Measurements from ENCODE around the gene LDAH.

The LDAH gene

GRCh38 chr2:20654535-20654813 is 168.4 kb downstream of the LDAH start:
- TF ChIP-seq CTCF (IDR thresholded peaks at IDR 0.05; ENCODE audit: borderline replicate concordance, extremely low read depth, low read length, poor library complexity, severe bottlenecking), result no peak
- TF ChIP-seq EZH2 (IDR thresholded peaks at IDR 0.05; ENCODE audit: borderline replicate concordance, low read depth, low read length, severe bottlenecking), result no peak
- Histone ChIP-seq H3K27me3 (ENCODE audit: insufficient read depth, low read length, poor library complexity) (peaks cover 5% of the 10 kb centered on the region), H3K4me1 (ENCODE audit: insufficient read depth, low read length) (peaks cover 22% of the 10 kb centered on the region)

GRCh38 chr2:20653695-20654534 is 169.0 kb downstream of the LDAH start:
- DNase-seq (no peak), ATAC-seq (ENCODE audit: insufficient read depth, low read depth) (no peak)
- Histone ChIP-seq H3K27ac (ENCODE audit: low read length) (no peak overlapping the region), H3K9me3 (ENCODE audit: insufficient read depth, low read length, severe bottlenecking) (no peaks in the 10 kb centered on the region), H3K4me2 (ENCODE audit: insufficient read depth, low read length) (no peak overlapping the region), H3K4me3 (ENCODE audit: low read depth in 1 of 2, low read length in 2 of 2) (no peak overlapping the region), H3K4me1 (ENCODE audit: insufficient read depth, low read length) (peaks cover 23% of the 10 kb centered on the region), H3K79me2 (ENCODE audit: insufficient read depth, low read length) (peaks cover 5% of the 10 kb centered on the region; the same call in 1 of the 2 replicates), H4K20me1 (ENCODE audit: insufficient read depth, low read length) (no peaks in the 10 kb centered on the region), H2AFZ (ENCODE audit: low read depth, low read length) (no peak overlapping the region), H3K27me3 (ENCODE audit: insufficient read depth, low read length, poor library complexity) (peaks cover 5% of the 10 kb centered on the region), H3K9ac (ENCODE audit: low read depth, low read length) (no peak overlapping the region), H3K36me3 (ENCODE audit: insufficient read depth, low read length) (no peaks in the 10 kb centered on the region)
- TF ChIP-seq CTCF (IDR thresholded peaks at IDR 0.05; ENCODE audit: borderline replicate concordance, extremely low read depth, low read length, poor library complexity, severe bottlenecking), result peak; percentile 5
- TF ChIP-seq EZH2 (IDR thresholded peaks at IDR 0.05; ENCODE audit: borderline replicate concordance, low read depth, low read length, severe bottlenecking), result no peak

More at GRCh38 chr2:20654535-20654813, 168.4 kb downstream of the LDAH start:
- no peak for ATAC-seq (ENCODE audit: insufficient read depth, low read depth)
- Histone ChIP-seq H3K4me2 (ENCODE audit: insufficient read depth, low read length) (no peak overlapping the region), H2AFZ (ENCODE audit: low read depth, low read length) (no peak overlapping the region), H3K27ac (ENCODE audit: low read length) (no peak overlapping the region), H4K20me1 (ENCODE audit: insufficient read depth, low read length) (no peaks in the 10 kb centered on the region), H3K9me3 (ENCODE audit: insufficient read depth, low read length, severe bottlenecking) (no peaks in the 10 kb centered on the region), H3K79me2 (ENCODE audit: insufficient read depth, low read length) (peaks cover 5% of the 10 kb centered on the region; the same call in 1 of the 2 replicates), H3K36me3 (ENCODE audit: insufficient read depth, low read length) (no peaks in the 10 kb centered on the region), H3K4me3 (ENCODE audit: low read depth in 1 of 2, low read length in 2 of 2) (no peak overlapping the region), H3K9ac (ENCODE audit: low read depth, low read length) (no peak overlapping the region)
- no peak for DNase-seq

GRCh38 chr2:20652673-20653575 is 170.0 kb downstream of the LDAH start:
- H4K20me1 ChIP-seq (ENCODE audit: insufficient read depth, low read length), result no peaks in the 10 kb centered on the region
- H3K27me3 ChIP-seq (ENCODE audit: insufficient read depth, low read length, poor library complexity), result peaks cover 5% of the 10 kb centered on the region
- ATAC-seq (ENCODE audit: insufficient read depth, low read depth) (no peak), DNase-seq (no peak)
- H3K4me3 ChIP-seq (ENCODE audit: low read depth in 1 of 2, low read length in 2 of 2), result no peak overlapping the region
- 0 out of 2 replicates have a peak overlapping the region, but pooled peaks have one; percentile 81 for H2AFZ ChIP-seq (ENCODE audit: low read depth, low read length)
- no peak overlapping the region for H3K9ac ChIP-seq (ENCODE audit: low read depth, low read length)
- TF ChIP-seq CTCF (IDR thresholded peaks at IDR 0.05; ENCODE audit: borderline replicate concordance, extremely low read depth, low read length, poor library complexity, severe bottlenecking) (no peak), EZH2 (IDR thresholded peaks at IDR 0.05; ENCODE audit: borderline replicate concordance, low read depth, low read length, severe bottlenecking) (no peak)
- H3K4me1 ChIP-seq (ENCODE audit: insufficient read depth, low read length), result peaks cover 23% of the 10 kb centered on the region
- peaks cover 5% of the 10 kb centered on the region; the same call in 1 of the 2 replicates for H3K79me2 ChIP-seq (ENCODE audit: insufficient read depth, low read length)
- no peaks in the 10 kb centered on the region for H3K36me3 ChIP-seq (ENCODE audit: insufficient read depth, low read length)
- H3K27ac ChIP-seq (ENCODE audit: low read length), result no peak overlapping the region
- H3K9me3 ChIP-seq (ENCODE audit: insufficient read depth, low read length, severe bottlenecking), result no peaks in the 10 kb centered on the region
- no peak overlapping the region for H3K4me2 ChIP-seq (ENCODE audit: insufficient read depth, low read length)

All from DND-41 (cell line).